ENCODE data around the gene CAD.

CAD gene

GRCh38 chr2:27284996-27285395, 67.8 kb downstream of the CAD start:
- no peak for DNase-seq

- no peak for DNase-seq
Observed at GRCh38 chr2:27285481-27285880, 68.3 kb downstream of the CAD start.

- no peak for DNase-seq
Observed at GRCh38 chr2:27288610-27289009, 71.4 kb downstream of the CAD start.

DNA sequence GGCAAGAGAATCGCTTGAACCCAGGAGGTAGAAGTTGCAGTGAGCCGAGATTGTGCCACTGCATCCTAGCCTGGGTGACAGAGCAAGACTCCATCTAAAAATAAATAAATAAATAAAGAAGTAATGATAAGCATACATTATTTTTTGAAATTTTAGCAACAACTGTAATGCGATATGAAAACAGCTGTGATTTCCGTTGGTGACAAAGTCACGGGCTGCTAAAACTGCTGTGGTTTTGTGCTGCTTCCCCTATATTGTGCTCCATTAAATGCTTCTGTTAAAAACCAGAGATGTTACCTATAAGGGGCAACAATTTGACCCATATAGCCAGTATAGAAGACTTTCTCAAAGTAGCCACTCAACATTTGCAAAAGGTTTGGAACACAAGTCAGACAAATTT, 73.4 kb downstream of the CAD start:
- no peak for DNase-seq

DNA sequence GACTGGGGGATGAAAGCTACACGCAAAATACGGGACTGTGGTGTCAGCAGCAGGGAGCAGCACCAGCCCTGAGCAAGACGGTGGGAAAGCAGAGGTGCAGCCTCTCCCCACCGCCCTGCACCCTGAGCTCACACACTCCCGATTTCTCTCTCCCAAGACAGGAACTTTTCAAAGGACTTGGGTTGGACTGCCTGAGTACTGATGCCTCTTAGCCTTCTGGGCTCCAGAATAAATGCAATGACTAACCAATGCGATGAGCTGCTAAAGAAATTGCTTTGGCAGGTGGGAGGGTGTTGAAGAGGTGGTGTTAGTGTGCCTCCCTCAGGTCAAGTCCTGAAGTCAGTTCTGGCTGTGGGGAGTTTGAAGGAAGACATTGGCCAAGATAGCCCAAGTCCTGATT, 74.7 kb downstream of the CAD start:
- DNase-seq: no peak
